HG02840 (cell line): ENCODE data around the gene GIPC3.
A peak's percentile ranks its signal among the peaks of the same experiment; 100 is the strongest.
"Not testable (repeated sequence)": the region's sequence is repeated elsewhere in the genome, so short reads cannot be mapped to it uniquely, and the experiment has no call there.

Experiments used
- ATAC-seq: cut with Tn5 transposase; IDR thresholded peaks from one replicate; pipeline ENCODE4 v1.9.1; 2021; ENCODE audit warnings: mild to moderate bottlenecking, moderate library complexity, moderate number of reproducible peaks; ENCODE audit not compliant: unreplicated experiment, low FRiP score

The GIPC3 gene

GRCh38 chr19:3614858-3615505, 29.7 kb downstream of the GIPC3 start:
- ATAC-seq: no peak

GRCh38 chr19:3615524-3616135, 30.4 kb downstream of the GIPC3 start:
- no peak for ATAC-seq

- ATAC-seq: no peak
Observed at GRCh38 chr19:3617463-3617862, 32.2 kb downstream of the GIPC3 start.

GRCh38 chr19:3618144-3618810, 33.0 kb downstream of the GIPC3 start:
- no peak for ATAC-seq

- no peak for ATAC-seq
Observed at GRCh38 chr19:3618811-3619630, 33.7 kb downstream of the GIPC3 start.

- no peak for ATAC-seq
Observed at GRCh38 chr19:3619631-3620012, 34.3 kb downstream of the GIPC3 start.

- ATAC-seq: no peak
Observed at GRCh38 chr19:3620145-3620816, 35.0 kb downstream of the GIPC3 start.

GRCh38 chr19:3620817-3621547, 35.7 kb downstream of the GIPC3 start:
- no peak for ATAC-seq

- no peak for ATAC-seq
Observed at GRCh38 chr19:3621689-3622088, 36.4 kb downstream of the GIPC3 start.

GRCh38 chr19:3622224-3622623, 36.9 kb downstream of the GIPC3 start:
- no peak for ATAC-seq

GRCh38 chr19:3623716-3624115, 38.4 kb downstream of the GIPC3 start:
- no peak for ATAC-seq

GRCh38 chr19:3625996-3626472, 40.8 kb downstream of the GIPC3 start:
- peak; percentile 9 for ATAC-seq

GRCh38 chr19:3626473-3627350, 41.4 kb downstream of the GIPC3 start, which contains the start of gene CACTIN:
CACTIN (minus strand) TSS chr19:3626790; CDS start chr19:3626762, 28 bp downstream.
- peak; percentile 86 for ATAC-seq

- no peak for ATAC-seq
Observed at GRCh38 chr19:3627351-3627723, 42.1 kb downstream of the GIPC3 start.

- ATAC-seq: not testable (repeated sequence)
Observed at GRCh38 chr19:3628766-3629165, 43.5 kb downstream of the GIPC3 start.

GRCh38 chr19:3631053-3631861, 46.0 kb downstream of the GIPC3 start:
- no peak for ATAC-seq

- ATAC-seq: no peak
Observed at GRCh38 chr19:3632098-3632497, 46.8 kb downstream of the GIPC3 start.
